Activated CD4-positive, CD25-positive, alpha-beta regulatory T cell treated with anti-CD3 and anti-CD28 coated beads, Interleukin-2, amount 50 U/mL, for 72 hours (primary cell): ENCODE results near the gene CTBP2.
"Not testable (repeated sequence)": the region's sequence is repeated elsewhere in the genome, so short reads cannot be mapped to it uniquely, and the experiment has no call there.

Experiments used
- DNase-seq: peaks from one replicate; pipeline ENCODE4 v3.0.0; 2021

Gene CTBP2

GRCh38 chr10:125179107-125179506 lies 18.7 kb upstream of the CTBP2 start:
- not testable (repeated sequence) for DNase-seq

- no peak for DNase-seq
Measured at GRCh38 chr10:125177641-125178640, 17.6 kb upstream of the CTBP2 start.

- no peak for DNase-seq
Measured at GRCh38 chr10:125175807-125176206, 15.4 kb upstream of the CTBP2 start.

- DNase-seq: no peak
Measured at GRCh38 chr10:125174360-125174759, 14.0 kb upstream of the CTBP2 start.

DNA sequence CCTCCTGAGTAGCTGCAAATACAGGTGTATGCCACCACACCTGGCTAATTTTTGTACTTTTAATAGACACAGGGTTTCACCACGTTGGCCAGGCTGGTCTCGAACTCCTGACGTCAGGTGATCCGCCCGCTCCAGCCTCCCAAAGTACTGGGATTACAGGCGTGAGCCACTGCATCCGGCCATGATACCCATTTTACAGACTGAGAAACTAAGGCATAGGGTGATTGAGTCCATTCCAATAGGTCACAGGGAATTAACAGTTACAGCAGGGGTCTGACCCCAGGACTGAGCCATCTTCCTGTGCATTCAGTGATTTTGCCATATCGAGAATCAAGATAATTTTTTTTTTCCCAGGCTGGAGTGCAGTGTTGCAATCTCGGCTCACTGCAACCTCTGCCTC lies 12.3 kb upstream of the CTBP2 start:
- DNase-seq: no peak

GRCh38 chr10:125171402-125172306 lies 11.3 kb upstream of the CTBP2 start:
- DNase-seq: no peak

GRCh38 chr10:125169915-125170314 lies 9.6 kb upstream of the CTBP2 start:
- DNase-seq: no peak

DNA sequence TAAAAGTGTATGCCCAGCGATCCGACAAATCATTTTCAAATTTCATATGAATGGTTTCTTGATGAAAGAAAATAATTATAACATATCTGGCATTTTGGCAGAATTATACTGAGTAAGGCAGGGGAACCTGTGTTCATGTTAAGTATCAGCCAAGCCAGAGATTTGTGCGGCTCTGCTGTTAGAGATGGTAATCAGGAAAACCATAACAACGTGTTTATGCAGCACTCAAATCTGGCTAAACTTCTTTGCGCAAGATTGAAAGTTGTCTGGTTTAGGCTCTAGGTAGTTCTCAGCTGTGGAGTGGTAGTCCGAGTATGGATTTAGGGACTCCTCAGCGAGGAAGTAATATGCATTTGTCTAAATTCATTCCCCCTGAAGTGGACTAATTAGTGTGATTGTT lies 8.9 kb upstream of the CTBP2 start:
- no peak for DNase-seq

GRCh38 chr10:125166658-125167057 lies 6.3 kb upstream of the CTBP2 start:
- DNase-seq: no peak

- no peak for DNase-seq
Measured at GRCh38 chr10:125165584-125166573, 5.5 kb upstream of the CTBP2 start.

- no peak for DNase-seq
Measured at GRCh38 chr10:125164421-125164820, 4.1 kb upstream of the CTBP2 start.

DNA sequence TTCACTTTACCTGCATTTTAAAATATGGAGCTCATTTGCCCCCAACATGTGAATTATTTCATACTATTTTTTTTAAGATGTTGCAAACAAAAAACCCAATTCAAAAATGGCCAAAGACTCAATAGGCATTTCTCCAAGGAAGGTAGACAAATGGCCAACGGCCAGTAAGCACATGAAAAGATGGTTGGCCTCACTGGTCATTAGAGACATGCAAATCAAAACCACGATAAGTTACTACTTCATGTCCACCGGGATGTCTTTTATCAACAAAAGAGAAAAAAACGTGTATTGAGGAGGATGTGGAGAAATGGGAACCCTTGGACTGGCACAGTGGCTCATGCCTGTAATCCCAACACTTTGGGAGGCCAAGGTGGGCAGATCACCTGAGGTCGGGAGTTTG lies 3.4 kb upstream of the CTBP2 start:
- no peak for DNase-seq

GRCh38 chr10:125163312-125163711 lies 2.9 kb upstream of the CTBP2 start:
- not testable (repeated sequence) for DNase-seq

DNA sequence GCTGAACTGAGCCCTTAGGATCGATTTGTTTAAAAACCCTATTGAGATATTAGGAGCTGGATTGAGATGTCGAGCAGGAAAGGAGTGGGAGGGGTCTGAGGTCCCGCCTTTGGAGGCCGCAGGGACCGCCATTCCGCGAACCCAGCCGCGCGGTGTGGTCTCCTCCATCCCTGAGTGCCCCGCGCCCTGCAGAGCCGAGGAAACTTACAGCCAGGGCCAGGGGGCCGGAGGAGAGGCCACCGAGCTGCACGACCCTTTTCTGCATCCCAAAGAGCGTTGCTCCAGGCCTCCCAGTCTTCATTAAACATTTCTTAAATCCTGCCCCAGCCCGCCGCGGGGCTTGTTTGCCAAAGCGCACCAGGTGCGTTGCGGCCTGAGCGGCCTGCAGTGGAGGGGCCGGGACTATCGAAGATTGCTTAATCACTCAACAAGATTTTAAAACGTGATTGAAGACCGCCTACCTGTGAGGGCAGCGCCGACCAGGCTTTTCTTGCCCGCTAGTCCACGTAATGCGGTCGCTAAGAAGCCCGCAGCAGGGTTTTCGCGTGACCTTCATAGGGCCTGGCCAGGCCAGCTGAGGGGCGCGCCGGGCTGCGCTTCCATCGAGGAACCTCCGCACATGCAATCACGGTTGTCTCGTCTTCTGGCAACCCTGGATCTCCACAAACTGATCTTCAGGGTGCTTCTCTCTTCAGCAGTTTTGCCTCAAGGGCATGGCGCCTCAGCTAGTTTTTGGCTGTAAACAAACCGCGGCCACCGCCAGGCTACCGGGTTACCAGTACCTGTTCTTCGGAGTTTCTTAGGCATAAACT lies 2.0 kb upstream of the CTBP2 start:
- DNase-seq: no peak

GRCh38 chr10:125161707-125162119 lies 1.4 kb upstream of the CTBP2 start:
- no peak for DNase-seq

GRCh38 chr10:125160856-125161706 lies 718 bp upstream of the CTBP2 start:
- DNase-seq: no peak

DNA sequence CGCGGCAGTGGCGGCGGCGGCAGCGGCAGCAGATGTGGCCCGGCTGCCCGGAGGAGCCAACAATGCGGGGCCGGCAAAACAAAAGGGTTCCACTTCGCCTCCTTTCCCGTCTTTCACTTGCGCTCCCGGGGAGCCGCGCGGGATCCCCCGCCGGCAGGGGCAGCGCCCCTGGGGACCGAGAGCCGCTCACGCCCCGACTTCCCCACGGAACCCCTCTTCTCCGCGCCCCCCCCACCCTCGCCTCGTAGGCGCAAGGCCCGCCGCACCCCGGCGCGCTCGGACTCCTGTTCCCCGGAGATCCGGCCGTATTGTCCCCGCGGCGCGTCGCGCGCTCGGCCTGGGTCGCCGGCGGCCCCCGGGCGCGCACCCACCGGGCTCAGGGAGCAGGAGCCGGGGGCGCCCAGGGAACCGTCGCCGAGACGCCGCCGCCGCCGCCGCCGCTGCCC lies 854 bp downstream of the CTBP2 start:
- no peak for DNase-seq

GRCh38 chr10:125158601-125159485 lies 1.5 kb downstream of the CTBP2 start:
- no peak for DNase-seq

GRCh38 chr10:125158275-125158600 lies 2.1 kb downstream of the CTBP2 start:
- no peak for DNase-seq
